ENCODE data around the gene ESR1.
A peak's percentile ranks its signal among the peaks of the same experiment; 100 is the strongest.

Gene ESR1

DNA sequence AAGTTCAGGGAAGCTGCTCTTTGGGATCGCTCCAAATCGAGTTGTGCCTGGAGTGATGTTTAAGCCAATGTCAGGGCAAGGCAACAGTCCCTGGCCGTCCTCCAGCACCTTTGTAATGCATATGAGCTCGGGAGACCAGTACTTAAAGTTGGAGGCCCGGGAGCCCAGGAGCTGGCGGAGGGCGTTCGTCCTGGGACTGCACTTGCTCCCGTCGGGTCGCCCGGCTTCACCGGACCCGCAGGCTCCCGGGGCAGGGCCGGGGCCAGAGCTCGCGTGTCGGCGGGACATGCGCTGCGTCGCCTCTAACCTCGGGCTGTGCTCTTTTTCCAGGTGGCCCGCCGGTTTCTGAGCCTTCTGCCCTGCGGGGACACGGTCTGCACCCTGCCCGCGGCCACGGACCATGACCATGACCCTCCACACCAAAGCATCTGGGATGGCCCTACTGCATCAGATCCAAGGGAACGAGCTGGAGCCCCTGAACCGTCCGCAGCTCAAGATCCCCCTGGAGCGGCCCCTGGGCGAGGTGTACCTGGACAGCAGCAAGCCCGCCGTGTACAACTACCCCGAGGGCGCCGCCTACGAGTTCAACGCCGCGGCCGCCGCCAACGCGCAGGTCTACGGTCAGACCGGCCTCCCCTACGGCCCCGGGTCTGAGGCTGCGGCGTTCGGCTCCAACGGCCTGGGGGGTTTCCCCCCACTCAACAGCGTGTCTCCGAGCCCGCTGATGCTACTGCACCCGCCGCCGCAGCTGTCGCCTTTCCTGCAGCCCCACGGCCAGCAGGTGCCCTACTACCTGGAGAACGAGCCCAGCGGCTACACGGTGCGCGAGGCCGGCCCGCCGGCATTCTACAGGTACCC is at the start of gene ESR1:
Gene ESR1 (plus strand): TSS at position 170 of the 858 bp plus-strand sequence. CDS start 231 bp downstream, at position 401.
- no peak for DNase-seq

DNA sequence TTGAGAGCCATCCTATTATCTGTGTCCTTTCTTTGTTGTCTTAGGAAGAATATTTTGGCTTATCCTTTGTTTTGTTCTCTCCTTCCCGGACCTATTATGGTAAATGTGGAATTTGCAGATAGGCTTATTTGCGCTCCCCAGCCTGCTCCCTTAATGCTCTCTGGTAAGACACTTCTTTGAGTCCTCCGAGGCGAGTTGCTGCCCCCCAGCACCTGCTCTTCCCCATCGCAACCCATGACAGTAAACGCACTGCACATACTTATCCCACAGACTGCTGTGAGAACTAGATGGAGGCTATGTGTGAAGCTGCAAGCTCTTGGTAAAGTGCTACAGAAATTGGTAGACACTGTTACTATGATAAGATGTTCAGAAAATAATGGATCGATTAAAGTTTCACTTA is 47.0 kb upstream of the ESR1 start:
- DNase-seq: no peak

DNA sequence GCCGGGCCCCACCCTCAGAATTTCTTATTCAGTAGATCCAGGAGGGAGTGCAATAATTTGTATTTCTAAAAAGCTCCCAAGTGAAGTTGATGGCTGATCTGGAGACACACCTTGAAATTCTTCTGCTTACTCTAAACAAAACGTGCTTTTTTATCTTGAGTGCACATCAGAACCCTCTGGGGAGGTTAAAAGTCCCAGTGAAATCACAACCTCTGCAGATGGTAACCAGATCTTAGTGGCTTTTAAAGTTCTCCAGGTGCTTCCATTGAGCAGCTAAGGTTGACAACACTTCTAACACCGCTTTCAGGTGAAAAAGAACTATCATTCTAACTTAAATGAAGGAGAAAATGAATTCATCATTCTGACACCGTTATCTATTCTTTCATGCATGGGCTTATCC is 45.6 kb upstream of the ESR1 start:
- no peak for DNase-seq

- DNase-seq: no peak
Measured at GRCh38 chr6:151762817-151763216, 44.7 kb upstream of the ESR1 start.

- DNase-seq: no peak
Measured at GRCh38 chr6:151763303-151763702, 44.2 kb upstream of the ESR1 start.

GRCh38 chr6:151763938-151764680 is 43.4 kb upstream of the ESR1 start:
- peak in 54 of 58 donors; percentile 2 to 79 (median 36) for DNase-seq

GRCh38 chr6:151765444-151765886 is 42.0 kb upstream of the ESR1 start:
- peak in 19 of 58 donors; percentile 1 to 57 (median 10) for DNase-seq

DNA sequence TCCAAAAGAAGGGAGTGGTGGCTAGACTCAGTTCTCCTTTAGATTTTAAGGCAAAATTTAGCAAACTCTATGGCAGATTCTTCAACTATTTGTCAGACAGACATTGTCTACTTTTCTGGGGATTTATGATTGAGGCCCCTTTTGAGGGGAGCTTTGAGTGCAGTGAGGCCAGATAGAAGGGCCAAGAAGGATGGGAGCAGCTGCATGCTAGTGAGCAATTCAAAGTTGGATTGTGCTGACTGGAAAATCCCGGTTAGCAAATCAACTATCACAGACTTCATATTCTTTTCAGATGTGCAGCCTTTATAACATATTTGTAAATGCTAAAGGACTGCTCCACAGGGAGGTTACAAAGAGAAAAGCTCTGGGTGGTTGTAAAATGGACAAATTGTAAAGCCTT is 35.0 kb upstream of the ESR1 start:
- DNase-seq: no peak

GRCh38 chr6:151773382-151773781 is 34.1 kb upstream of the ESR1 start:
- DNase-seq: no peak

GRCh38 chr6:151782560-151782959 is 24.9 kb upstream of the ESR1 start:
- DNase-seq: no peak

DNA sequence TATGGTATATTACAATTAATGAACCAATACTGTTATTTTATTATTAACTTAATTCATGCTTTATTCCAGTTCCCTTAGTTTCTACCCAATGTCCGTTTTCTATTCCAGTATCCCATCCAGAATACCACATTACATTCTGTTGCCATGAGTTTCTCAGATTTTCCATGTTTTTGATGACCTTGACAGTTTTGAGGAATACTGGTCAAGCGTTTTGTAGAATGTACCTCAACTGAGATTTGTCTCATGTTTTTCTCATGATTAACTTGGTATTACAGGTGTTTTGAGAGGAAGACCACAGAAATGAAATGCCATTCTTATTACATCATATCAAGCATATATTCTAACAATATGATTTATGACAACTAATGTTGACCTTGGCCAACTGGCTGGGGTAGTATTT is 23.8 kb upstream of the ESR1 start:
- DNase-seq: no peak

DNA sequence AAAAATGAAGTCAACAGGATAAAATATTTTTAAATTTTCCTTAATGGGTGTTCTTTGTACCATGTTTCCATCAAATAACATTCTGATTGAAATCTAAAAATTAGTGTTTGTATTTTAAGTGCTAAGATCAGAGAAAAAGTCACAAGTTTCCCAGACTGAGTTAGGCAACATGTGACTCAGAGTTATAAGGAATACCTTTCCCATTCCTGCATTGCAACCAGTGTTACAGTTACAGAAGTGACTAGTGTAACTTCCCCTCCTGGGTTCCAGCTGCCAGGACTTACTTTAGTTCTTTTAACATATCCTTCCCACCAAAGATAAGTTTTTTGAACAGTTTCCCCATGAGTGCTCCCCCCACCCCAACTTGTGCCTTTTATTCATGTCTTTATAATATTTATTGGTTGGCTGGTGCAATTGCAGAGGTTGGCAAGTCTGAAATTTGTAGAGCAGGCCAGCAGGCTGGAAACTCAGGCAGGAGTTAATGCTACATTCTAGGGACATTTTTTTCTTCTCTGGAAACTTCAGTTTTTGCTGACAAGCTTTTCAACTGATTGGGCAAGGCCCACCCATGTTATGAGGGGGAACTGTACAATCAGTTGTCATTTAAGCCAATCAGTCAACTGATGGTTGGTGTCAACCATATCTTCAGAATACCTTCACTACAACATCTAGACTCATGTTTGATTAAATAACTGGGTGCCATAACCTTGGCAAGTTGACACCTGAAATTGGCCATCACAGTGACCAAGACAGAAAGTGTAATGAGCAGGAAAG is 22.9 kb upstream of the ESR1 start:
- DNase-seq: no peak

DNA sequence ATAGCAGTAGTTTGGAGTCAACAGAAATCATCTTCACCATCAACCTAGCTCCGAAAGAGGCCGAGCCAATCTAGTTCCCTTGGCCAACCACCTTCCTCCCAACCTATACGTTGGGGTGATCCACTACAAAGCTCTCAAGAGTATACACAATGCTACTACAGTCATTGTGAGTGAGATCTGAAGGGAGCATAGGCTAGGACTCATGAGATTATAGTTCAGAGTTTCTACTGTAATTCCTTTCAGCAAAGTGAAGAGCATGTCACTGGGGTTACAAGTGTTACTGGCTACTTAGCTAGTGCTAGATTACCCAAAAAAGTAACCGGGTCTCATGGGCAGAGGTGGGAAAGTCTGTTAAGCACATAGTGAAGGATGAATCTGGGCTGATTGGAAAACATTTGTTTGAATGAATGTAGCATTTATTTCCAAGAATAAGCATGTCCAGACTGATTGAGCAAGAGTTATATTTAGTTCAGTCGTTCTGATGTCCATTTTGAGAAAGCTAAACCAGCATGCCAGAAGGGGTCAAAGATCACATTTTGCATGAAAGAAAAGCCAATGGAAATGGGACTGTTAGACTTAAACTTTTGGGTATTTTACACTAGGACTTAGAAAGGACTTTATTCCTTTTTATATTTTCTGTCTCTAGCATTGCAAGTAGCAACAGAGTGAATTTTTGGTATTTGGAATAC is 10.5 kb upstream of the ESR1 start:
- no peak for DNase-seq

- DNase-seq: no peak
Measured at GRCh38 chr6:151803743-151804142, 3.7 kb upstream of the ESR1 start.

DNA sequence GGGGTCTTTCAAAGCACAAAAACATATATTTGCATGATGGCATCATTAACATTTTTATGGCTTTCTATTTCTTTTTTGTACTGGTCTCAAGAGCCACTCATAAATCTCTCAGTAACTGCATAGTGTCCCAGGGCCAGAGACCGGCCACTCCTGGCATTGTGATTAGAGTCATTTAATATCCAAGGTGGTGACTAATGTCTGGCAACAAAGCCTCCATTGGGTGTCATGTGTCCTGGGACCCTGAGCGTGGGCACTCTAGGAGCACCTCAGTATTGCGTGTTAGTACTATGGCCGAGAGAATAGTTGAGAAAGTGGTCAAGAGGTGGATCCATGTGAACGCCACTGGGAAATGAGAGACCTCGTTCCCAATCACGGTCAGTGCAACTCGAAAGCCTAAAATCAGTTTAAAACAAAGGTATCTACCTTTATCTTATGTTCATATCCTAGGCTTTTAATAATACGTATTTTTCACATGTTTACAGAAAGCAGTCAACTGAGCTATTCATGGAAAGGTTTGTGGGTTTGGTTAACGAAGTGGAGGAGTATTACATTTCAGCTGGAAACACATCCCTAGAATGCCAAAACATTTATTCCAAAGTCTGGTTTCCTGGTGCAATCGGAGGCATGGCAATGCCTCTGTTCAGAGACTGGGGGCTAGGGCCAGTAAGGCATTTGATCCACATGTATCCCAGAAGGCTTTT is 2.7 kb upstream of the ESR1 start:
- DNase-seq: no peak

DNA sequence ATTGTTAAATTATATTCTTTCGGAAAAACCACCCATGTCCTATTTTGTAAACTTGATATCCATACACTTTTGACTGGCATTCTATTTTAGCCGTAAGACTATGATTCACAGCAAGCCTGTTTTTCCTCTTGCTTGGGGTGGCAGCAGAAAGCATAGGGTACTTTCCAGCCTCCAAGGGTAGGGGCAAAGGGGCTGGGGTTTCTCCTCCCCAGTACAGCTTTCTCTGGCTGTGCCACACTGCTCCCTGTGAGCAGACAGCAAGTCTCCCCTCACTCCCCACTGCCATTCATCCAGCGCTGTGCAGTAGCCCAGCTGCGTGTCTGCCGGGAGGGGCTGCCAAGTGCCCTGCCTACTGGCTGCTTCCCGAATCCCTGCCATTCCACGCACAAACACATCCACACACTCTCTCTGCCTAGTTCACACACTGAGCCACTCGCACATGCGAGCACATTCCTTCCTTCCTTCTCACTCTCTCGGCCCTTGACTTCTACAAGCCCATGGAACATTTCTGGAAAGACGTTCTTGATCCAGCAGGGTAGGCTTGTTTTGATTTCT is 2.1 kb upstream of the ESR1 start:
- DNase-seq: no peak

- no peak for DNase-seq
Measured at GRCh38 chr6:151806757-151807512, 547 bp upstream of the ESR1 start.

- no peak for DNase-seq
Measured at GRCh38 chr6:151808371-151809241, 1.1 kb downstream of the ESR1 start.

Measured in anterior cingulate cortex (tissue), 58 donors.